RWPE2 (cell line): ENCODE measurements around the gene CLIC3.
A peak's percentile ranks its signal among the peaks of the same experiment; 100 is the strongest.

Source experiments
- ATAC-seq: fragments of 200-7000 bp; cut with Tn5 transposase; 3 replicates; pipeline ENCODE4 v1.9.1; 2021; ENCODE audit warnings: low read depth
- DNase-seq: peaks from one replicate; pipeline ENCODE4 v3.0.0-alpha.2; 2020; ENCODE audit warnings: low spot score
- H3K27ac ChIP-seq: fragments of 450-650 bp; 2 replicates; pipeline ENCODE4 v1.5.1; 2017; ENCODE audit warnings: mild to moderate bottlenecking; ENCODE audit not compliant: poor library complexity, severe bottlenecking
- H3K27me3 ChIP-seq: fragments of 250-450 bp; sonication (Bioruptor Pico); 2 replicates; pipeline ENCODE4 v1.5.1; 2021; ENCODE audit warnings: mild to moderate bottlenecking, moderate library complexity; ENCODE audit not compliant: insufficient read depth, poor library complexity, severe bottlenecking
- H3K36me3 ChIP-seq: fragments of 250-450 bp; sonication (Bioruptor Pico); 2 replicates; pipeline ENCODE4 v1.5.1; 2020; ENCODE audit warnings: low read depth, mild to moderate bottlenecking, moderate library complexity
- H3K4me1 ChIP-seq: fragments of 250-450 bp; sonication (Bioruptor Pico); 2 replicates; pipeline ENCODE4 v1.5.1; 2021; ENCODE audit warnings: mild to moderate bottlenecking, moderate library complexity; ENCODE audit not compliant: insufficient read depth, poor library complexity, severe bottlenecking
- H3K4me3 ChIP-seq: fragments of 250-450 bp; sonication (Bioruptor Pico); 2 replicates; pipeline ENCODE4 v1.5.1; 2021; ENCODE audit warnings: mild to moderate bottlenecking, moderate library complexity; ENCODE audit not compliant: severe bottlenecking
- H3K9me3 ChIP-seq: fragments of 250-450 bp; sonication (Bioruptor Pico); 2 replicates; pipeline ENCODE4 v1.5.1; 2021; ENCODE audit warnings: mild to moderate bottlenecking, moderate library complexity; ENCODE audit not compliant: severe bottlenecking
- CTCF ChIP-seq: fragments of 450-650 bp; IDR thresholded peaks from one replicate; pipeline ENCODE4 v1.5.1; 2017; ENCODE audit warnings: mild to moderate bottlenecking, moderate library complexity; ENCODE audit not compliant: poor library complexity, severe bottlenecking

Gene CLIC3

DNA sequence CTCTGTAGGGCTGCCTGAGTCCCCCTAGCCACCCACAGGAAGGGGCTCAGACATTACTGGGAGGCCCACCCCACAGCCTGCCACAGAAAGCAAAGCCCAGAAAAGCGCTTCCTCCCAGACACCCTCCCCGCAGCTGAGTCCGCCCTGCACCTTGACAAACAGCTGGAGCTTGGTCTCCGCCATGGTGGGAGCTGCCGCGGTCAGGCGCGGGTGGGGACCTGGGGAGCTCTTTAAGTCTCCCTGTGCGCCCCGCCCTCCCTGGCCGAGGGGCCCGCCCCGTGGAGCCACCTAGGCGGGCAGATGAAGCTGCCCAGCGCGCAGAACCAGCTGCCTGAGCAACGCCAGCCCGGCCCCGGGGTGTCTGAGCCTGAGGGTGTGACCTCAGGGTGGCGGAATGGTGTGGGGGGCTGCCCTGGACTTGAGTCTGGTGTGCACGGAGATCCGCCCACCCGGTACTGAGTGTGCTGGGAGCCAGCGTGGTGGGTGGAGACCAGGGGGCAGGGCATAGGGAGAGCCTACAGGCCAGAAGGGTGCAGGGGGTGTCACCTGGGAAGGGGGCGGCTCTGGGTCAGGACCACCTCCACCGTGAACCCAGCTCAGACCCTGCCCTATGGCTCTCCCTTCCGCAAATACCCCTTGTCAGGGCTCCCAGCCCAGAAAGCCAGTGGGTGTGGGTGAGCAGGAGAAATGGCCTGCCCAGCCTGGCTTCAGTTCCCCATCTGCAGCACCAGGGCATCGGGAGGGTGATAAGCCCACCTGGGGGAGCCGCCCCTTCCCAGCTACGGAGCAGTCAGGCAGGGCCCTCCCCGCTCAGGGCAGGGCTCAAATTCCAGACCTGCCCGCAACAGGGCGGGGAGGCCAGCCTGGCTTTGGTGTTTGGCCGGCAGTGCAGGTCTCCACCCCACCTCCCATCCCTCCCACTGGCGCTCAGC is at the start of gene CLIC3:
Gene CLIC3 (minus strand): TSS at position 208 of the 932 bp plus-strand sequence. CDS start 25 bp downstream, at position 183.
- no peaks in the 10 kb centered on the region for H3K27me3 ChIP-seq
- H3K4me1 ChIP-seq, result peaks cover 22% of the 10 kb centered on the region
- H3K27ac ChIP-seq, result peak within 1 kb of the TSS; percentile 55
- peak; percentile 55 for ATAC-seq
- DNase-seq, result no peak
- H3K36me3 ChIP-seq, result peaks cover 4% of the 10 kb centered on the region; the same call in 1 of the 2 replicates
- peak within 1 kb of the TSS; percentile 17 for H3K4me3 ChIP-seq
- H3K9me3 ChIP-seq, result no peaks in the 10 kb centered on the region
- TF ChIP-seq CTCF, result no peak

DNA sequence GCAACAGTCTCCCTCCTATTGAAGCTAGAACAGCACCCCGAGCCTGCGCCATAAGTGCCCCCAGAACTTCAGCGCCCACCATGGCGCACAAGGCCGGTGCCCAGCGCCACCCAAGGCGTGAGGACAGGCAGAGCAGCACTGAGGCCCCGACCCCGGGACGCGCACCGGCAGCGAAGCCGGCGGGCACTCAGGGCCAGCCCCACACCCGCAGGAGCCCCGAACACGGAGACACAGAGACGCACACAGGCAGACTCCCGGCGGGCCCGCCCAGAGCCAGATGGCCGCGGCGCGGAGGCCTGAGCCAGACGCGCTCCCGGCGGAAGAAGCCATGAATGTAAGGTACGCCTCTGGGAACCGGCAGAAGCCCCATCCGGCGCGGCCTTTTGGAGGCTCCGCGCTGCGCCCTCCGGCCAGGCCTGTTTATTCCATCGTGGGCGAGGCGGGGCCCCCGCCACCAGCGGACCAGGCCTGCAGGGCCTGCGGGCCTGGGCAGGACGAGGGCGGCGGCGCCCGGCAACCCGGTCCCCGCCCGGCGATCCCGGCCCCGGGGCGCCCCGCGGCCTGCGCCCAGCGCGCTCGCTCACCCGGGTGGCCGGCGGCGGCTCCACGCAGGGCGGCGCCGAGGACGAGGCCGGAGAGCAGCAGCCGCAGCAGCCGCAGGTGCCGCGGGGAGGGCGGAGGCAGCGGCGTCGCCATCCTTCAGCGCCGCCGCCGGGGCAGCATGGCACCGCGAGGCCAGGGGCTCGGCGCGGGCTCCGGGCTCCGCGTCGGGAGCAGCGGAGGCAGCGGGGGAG is 49.1 kb upstream of the CLIC3 start:
- no peak for DNase-seq
- H3K27ac ChIP-seq, result peak overlapping the region; percentile 14
- no peak for TF ChIP-seq CTCF
- H3K4me1 ChIP-seq, result no peaks in the 10 kb centered on the region
- H3K36me3 ChIP-seq, result no peaks in the 10 kb centered on the region
- H3K9me3 ChIP-seq, result no peaks in the 10 kb centered on the region
- peak overlapping the region; percentile 67 for H3K4me3 ChIP-seq
- no peaks in the 10 kb centered on the region for H3K27me3 ChIP-seq
- ATAC-seq, result peak; percentile 35

DNA sequence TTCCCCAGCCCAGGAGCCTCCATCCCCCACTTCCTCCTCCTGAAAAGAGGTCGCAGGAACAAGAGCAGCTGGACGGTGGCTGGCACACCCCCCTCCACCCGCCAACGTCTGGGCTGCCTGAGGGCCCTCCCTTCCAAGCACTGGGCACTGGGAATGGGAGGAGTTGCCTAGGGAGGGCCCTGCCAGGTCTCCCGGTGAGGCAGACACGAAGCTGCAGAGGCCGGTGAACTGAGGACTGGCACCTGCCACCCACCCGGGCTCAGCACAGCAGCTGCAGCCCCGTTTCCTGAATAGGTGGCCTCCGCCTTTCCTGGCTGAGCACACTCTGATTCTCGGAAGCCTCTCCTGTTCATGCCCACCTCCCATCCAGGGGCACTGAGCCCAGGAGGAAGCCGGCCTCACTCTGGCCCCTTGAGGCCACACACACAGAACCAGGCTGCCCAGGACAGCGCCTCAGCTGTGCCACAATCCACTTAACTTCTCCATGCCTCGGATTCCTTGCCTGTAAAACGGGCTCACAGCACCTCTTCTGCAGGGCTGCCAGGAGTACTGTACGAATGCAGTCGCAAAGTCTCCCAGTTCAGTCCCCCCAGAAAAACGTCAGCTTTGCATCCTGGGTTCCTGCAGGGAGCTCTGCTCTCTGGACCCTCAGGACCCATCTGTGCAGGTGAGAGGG is 48.3 kb upstream of the CLIC3 start:
- DNase-seq, result no peak

GRCh38 chr9:137044037-137044436 is 47.7 kb upstream of the CLIC3 start:
- ATAC-seq, result no peak
- no peak overlapping the region for H3K4me3 ChIP-seq
- DNase-seq, result no peak
- H3K9me3 ChIP-seq, result no peaks in the 10 kb centered on the region
- no peak overlapping the region for H3K27ac ChIP-seq
- no peaks in the 10 kb centered on the region for H3K27me3 ChIP-seq
- H3K36me3 ChIP-seq, result 0 out of 2 replicates have a peak, but pooled peaks cover under 1% of the 10 kb centered on the region
- no peak for TF ChIP-seq CTCF
- H3K4me1 ChIP-seq, result no peaks in the 10 kb centered on the region

More for the DNA sequence above, 48.3 kb upstream of the CLIC3 start:
- peak; percentile 36; the same call in 2 of the 3 replicates for ATAC-seq
- Histone ChIP-seq H3K9me3 (no peaks in the 10 kb centered on the region), H3K27ac (no peak overlapping the region), H3K4me1 (no peaks in the 10 kb centered on the region), H3K4me3 (peak overlapping the region; percentile 67), H3K27me3 (no peaks in the 10 kb centered on the region), H3K36me3 (no peaks in the 10 kb centered on the region)
- no peak for TF ChIP-seq CTCF
